K562 (cell line): ENCODE measurements around the gene TRIM14. TPM values are rescaled to one million over a fixed set of nuclear protein-coding genes. Genes with fewer than 3 reads are reported as not detected.

ENCODE experiments used
- CHCHD3 ChIP-seq: fragments of 250-450 bp; sonication (Bioruptor Pico); IDR thresholded peaks from 2 replicates; pipeline ENCODE4 v2.1.2; 2022; ENCODE audit warnings: mild to moderate bottlenecking
- EHMT2 ChIP-seq: fragments of 450-650 bp; IDR thresholded peaks from 2 replicates; pipeline ENCODE4 v1.6.1; 2018; ENCODE audit warnings: antibody characterized with exemption
- GABPB2 ChIP-seq: fragments of 250-450 bp; sonication (Bioruptor Pico); conservative IDR thresholded peaks from 2 replicates; pipeline ENCODE4 v1.5.1; 2021; ENCODE audit warnings: mild to moderate bottlenecking
- MAFG ChIP-seq: fragments of 450-650 bp; conservative IDR thresholded peaks from 2 replicates; pipeline ENCODE4 v1.6.1; 2016; ENCODE audit warnings: missing genetic modification characterization, missing compliant biosample characterization
- RNF2 ChIP-seq: sonication (generic); IDR thresholded peaks from 2 replicates; pipeline ENCODE4 v1.6.1; 2016
- polyA plus RNA-seq, 8 experiments: library from polyadenylated mRNA; depleted of rRNA in 4 of 8; stranded (reverse) in 5 of 8; unstranded in 3 of 8; fragments of >200 nt; fragmentation: Nextera tagmentation in 2 of 8; fragmentation: Illumina TruSeq in 1 of 8; extraction: Ambion mirVana in 2 of 8; extraction: Trizol in 1 of 8; gene quantifications; 2 replicates each; pipeline versions ENCODE4 v1.2.1 to v1.2.3, GENCODE V29; 2011 to 2014; ENCODE audit warnings: inconsistent platforms in 1 of 8, missing spikeins in 1 of 8
- total RNA-seq, 7 experiments: library from RNA; depleted of rRNA in 6 of 7; stranded (reverse); fragments of >200 nt in 6 of 7; fragmentation: Illumina TruSeq in 2 of 7; extraction: Trizol in 2 of 7; gene quantifications; 2 replicates each; pipeline versions ENCODE4 v1.2.1 to v1.2.3, GENCODE V29; 2011 to 2021; ENCODE audit warnings: low replicate concordance in 1 of 7
- TF ChIP-seq, protein P1 (sequence below), 2 experiments: fragments of 450-650 bp; IDR thresholded peaks; 2 replicates each; pipeline ENCODE4 v1.6.1; 2016; ENCODE audit warnings: mild to moderate bottlenecking in 2 of 2, borderline replicate concordance in 1 of 2, low read depth in 1 of 2, moderate library complexity in 1 of 2
- TF ChIP-seq, protein P2 (sequence below), 3 experiments: fragments of 200-800 bp in 1 of 3; sonication (Bioruptor generic) in 1 of 3; sonication (generic) in 1 of 3; formaldehyde crosslinking in 1 of 3; IDR thresholded peaks; 2 replicates each; pipeline versions ENCODE4 v1.6.1 to v1.8.0; 2016 to 2022; ENCODE audit warnings: mild to moderate bottlenecking in 2 of 3, missing compliant biosample characterization in 2 of 3, missing genetic modification characterization in 2 of 3, missing genetic modification reagents in 1 of 3
- TF ChIP-seq, protein P3 (sequence below): fragments of 450-650 bp; IDR thresholded peaks from 2 replicates; pipeline ENCODE4 v1.6.1; 2016; ENCODE audit warnings: missing biosample characterization, missing genetic modification characterization
- TF ChIP-seq, protein P4 (sequence below): sonication (generic); formaldehyde crosslinking; IDR thresholded peaks from 2 replicates; pipeline ENCODE4 v1.8.0; 2022; ENCODE audit warnings: missing genetic modification reagents, mild to moderate bottlenecking, borderline replicate concordance
- TF ChIP-seq, protein P5 (sequence below): fragments of 250-450 bp; sonication (Bioruptor Pico); IDR thresholded peaks from 2 replicates; pipeline ENCODE4 v1.4.0; 2020; ENCODE audit warnings: borderline replicate concordance

The TRIM14 gene
- total and polyA plus RNA-seq, 9 of the 15 experiments (the other 6 are each of a cell fraction or from before 2014, with no cell fraction given), result 7.6 to 41.0 (median 17.9) TPM

DNA sequence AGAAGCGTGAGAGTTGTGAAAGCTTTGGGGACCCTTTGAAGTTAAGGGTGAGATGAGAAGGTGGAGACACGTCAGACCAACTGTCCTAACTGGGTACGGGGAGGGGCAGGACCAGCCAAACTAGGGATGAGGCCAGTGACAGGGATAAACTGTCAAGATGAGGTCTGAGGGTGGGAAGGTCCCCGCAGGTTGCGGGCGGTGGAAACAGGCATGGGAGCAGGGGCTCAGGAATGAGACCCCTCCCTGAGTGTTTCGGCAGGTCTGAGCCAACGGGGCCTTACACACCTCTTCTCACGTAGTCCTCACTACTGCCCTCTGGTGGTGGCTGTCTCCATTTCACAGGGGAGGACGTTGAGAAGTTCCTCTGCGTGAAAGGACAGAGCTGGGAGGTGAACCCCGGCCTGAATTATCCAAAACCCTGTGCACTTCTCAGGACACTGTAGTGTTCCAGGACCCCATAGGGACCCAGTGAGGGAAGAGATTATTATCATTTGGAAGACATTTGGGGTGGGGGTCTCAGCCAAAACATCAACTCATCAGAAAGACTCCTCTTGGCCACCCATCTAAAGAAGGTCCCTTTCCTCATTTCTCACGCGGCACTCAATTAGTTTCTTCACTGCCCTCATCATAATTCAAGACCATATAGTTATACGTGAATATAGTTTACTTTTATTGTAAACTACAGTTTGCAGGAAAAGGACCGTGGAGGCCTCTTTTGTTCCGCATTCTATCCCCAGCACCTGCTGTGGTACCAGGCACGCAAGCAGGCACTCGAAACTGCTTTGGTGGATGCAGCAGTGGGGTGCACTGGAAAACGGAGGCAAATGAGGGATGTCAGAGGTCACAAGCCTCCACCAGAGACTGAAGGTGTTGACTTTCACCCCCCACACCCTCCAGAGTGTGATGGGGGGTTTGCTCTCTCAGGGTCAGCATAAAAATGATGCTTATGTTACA, 84.2 kb downstream of the TRIM14 start (continued):
- TF ChIP-seq GABPB2 (CRISPR knock-in tag) (no peak), EHMT2 (no peak), MAFG (no peak), RNF2 (no peak), CHCHD3 (CRISPR knock-in tag) (no peak)
- TF ChIP-seq, protein P1, sequence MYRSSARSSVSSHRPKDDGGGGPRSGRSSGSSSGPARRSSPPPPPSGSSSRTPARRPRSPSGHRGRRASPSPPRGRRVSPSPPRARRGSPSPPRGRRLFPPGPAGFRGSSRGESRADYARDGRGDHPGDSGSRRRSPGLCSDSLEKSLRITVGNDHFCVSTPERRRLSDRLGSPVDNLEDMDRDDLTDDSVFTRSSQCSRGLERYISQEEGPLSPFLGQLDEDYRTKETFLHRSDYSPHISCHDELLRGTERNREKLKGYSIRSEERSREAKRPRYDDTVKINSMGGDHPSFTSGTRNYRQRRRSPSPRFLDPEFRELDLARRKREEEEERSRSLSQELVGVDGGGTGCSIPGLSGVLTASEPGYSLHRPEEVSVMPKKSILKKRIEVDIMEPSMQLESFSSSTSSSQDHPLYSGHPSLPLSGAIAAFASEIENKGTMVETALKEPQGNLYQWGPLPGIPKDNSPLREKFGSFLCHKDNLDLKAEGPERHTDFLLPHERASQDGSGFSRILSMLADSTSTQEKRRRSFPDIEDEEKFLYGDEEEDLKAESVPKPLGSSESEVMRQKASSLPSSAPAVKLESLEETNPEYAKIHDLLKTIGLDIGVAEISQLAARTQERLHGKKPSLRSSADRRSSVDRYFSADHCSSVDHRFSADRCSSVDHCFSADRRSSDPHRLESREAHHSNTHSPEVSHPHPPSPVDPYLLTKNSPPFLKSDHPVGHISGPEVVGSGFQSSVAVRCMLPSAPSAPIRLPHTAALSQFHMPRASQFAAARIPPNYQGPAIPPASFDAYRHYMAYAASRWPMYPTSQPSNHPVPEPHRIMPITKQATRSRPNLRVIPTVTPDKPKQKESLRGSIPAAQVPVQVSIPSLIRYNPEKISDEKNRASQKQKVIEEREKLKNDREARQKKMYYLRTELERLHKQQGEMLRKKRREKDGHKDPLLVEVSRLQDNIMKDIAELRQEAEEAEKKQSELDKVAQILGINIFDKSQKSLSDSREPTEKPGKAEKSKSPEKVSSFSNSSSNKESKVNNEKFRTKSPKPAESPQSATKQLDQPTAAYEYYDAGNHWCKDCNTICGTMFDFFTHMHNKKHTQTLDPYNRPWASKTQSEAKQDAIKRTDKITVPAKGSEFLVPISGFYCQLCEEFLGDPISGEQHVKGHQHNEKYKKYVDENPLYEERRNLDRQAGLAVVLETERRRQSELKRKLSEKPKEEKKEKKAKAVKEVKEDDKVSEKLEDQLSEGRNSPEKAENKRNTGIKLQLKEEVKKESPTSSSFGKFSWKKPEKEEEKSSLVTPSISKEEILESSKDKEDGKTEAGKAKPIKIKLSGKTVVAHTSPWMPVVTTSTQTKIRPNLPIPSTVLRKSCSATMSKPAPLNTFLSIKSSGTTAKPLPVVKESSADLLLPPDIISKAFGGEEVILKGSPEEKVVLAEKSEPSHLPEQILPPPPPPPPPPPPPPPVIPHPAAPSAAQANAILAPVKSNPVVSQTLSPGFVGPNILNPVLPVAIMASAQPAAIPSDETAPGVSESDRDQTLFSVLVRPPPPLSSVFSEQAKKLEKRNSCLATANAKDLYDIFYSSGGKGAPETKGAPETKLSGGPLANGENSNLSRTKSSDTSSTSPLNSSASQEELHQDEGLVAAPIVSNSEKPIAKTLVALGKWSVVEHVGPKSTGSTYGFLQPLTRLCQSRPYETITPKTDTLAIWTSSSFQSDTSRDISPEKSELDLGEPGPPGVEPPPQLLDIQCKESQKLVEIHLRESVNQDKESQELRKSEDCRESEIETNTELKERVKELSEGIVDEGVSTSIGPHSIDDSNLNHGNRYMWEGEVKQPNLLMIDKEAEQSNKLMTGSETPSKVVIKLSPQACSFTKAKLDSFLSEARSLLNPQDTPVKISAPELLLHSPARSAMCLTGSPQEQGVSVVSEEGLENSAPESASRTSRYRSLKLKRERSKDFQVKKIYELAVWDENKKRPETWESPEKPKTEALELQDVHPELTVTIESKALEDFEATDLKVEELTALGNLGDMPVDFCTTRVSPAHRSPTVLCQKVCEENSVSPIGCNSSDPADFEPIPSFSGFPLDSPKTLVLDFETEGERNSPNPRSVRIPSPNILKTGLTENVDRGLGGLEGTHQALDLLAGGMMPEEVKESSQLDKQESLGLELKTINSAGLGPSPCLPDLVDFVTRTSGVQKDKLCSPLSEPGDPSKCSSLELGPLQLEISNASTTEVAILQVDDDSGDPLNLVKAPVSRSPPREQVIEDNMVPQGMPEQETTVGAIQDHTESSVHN (IDR thresholded peaks at IDR 0.05; ENCODE audit: borderline replicate concordance in 1 of 2, low read depth in 1 of 2), result no peak
- TF ChIP-seq, protein P2, sequence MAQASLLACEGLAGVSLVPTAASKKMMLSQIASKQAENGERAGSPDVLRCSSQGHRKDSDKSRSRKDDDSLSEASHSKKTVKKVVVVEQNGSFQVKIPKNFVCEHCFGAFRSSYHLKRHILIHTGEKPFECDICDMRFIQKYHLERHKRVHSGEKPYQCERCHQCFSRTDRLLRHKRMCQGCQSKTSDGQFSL (CRISPR knock-in tag; IDR thresholded peaks at IDR 0.05), result no peak
- TF ChIP-seq, protein P2 (tag; IDR thresholded peaks at IDR 0.05), result no peak
- TF ChIP-seq, protein P3, sequence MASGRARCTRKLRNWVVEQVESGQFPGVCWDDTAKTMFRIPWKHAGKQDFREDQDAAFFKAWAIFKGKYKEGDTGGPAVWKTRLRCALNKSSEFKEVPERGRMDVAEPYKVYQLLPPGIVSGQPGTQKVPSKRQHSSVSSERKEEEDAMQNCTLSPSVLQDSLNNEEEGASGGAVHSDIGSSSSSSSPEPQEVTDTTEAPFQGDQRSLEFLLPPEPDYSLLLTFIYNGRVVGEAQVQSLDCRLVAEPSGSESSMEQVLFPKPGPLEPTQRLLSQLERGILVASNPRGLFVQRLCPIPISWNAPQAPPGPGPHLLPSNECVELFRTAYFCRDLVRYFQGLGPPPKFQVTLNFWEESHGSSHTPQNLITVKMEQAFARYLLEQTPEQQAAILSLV (tag), result no peak
- TF ChIP-seq, protein P4, sequence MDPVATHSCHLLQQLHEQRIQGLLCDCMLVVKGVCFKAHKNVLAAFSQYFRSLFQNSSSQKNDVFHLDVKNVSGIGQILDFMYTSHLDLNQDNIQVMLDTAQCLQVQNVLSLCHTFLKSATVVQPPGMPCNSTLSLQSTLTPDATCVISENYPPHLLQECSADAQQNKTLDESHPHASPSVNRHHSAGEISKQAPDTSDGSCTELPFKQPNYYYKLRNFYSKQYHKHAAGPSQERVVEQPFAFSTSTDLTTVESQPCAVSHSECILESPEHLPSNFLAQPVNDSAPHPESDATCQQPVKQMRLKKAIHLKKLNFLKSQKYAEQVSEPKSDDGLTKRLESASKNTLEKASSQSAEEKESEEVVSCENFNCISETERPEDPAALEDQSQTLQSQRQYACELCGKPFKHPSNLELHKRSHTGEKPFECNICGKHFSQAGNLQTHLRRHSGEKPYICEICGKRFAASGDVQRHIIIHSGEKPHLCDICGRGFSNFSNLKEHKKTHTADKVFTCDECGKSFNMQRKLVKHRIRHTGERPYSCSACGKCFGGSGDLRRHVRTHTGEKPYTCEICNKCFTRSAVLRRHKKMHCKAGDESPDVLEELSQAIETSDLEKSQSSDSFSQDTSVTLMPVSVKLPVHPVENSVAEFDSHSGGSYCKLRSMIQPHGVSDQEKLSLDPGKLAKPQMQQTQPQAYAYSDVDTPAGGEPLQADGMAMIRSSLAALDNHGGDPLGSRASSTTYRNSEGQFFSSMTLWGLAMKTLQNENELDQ (CRISPR knock-in tag), result no peak
- TF ChIP-seq, protein P5, sequence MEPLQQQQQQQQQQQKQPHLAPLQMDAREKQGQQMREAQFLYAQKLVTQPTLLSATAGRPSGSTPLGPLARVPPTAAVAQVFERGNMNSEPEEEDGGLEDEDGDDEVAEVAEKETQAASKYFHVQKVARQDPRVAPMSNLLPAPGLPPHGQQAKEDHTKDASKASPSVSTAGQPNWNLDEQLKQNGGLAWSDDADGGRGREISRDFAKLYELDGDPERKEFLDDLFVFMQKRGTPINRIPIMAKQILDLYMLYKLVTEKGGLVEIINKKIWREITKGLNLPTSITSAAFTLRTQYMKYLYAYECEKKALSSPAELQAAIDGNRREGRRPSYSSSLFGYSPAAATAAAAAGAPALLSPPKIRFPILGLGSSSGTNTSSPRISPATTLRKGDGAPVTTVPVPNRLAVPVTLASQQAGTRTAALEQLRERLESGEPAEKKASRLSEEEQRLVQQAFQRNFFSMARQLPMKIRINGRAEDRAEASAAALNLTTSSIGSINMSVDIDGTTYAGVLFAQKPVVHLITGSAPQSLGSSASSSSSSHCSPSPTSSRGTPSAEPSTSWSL, result no peak
